Activated CD8-positive, alpha-beta T cell treated with anti-CD3 and anti-CD28 coated beads, Interleukin-2, amount 10 ng/mL, durations not matched to agents 7 days and 5 days (primary cell): ENCODE data around the gene TWIST2. TPM values are rescaled to one million over a fixed set of nuclear protein-coding genes. Genes with fewer than 3 reads are reported as not detected.

Experiments used
- ATAC-seq: fragments of 150-1000 bp; cut with Tn5 transposase; one replicate; pipeline ENCODE4 v1.10.0; 2021; ENCODE audit warnings: moderate library complexity
- CTCF ChIA-PET: fragments of 350-600 bp; sonication (Branson Sonifier 250); formaldehyde crosslinking; loops from one replicate; lab custom pipeline; 2021; ENCODE audit warnings: antibody characterized with exemption; lab: Charles Lee
- POLR2A ChIA-PET: fragments of 350-600 bp; sonication (Branson Sonifier 250); formaldehyde crosslinking; loops from one replicate; lab custom pipeline; 2021; ENCODE audit warnings: antibody characterized with exemption; lab: Charles Lee
- DNase-seq: peaks from one replicate; pipeline ENCODE4 v3.0.0-alpha.2; 2020
- H3K27ac Mint-ChIP-seq: one replicate; pipeline ENCODE4 v1.8.0; 2021; ENCODE audit warnings: mild to moderate bottlenecking, mixed read lengths
- H3K27me3 Mint-ChIP-seq: one replicate; pipeline ENCODE4 v1.8.0; 2021; ENCODE audit warnings: low read depth, mixed read lengths
- H3K36me3 Mint-ChIP-seq: one replicate; pipeline ENCODE4 v1.8.0; 2021; ENCODE audit warnings: low read depth, mixed read lengths
- H3K4me1 Mint-ChIP-seq: one replicate; pipeline ENCODE4 v1.8.0; 2021; ENCODE audit warnings: low read depth, mixed read lengths
- H3K4me3 Mint-ChIP-seq: one replicate; pipeline ENCODE4 v1.8.0; 2021; ENCODE audit warnings: mild to moderate bottlenecking, mixed read lengths
- H3K9me3 Mint-ChIP-seq: one replicate; pipeline ENCODE4 v1.8.0; 2022; ENCODE audit warnings: mixed read lengths; ENCODE audit not compliant: insufficient read depth
- total RNA-seq, 2 experiments: library from RNA; stranded (reverse); gene quantifications; one replicate each; pipeline ENCODE4 v1.2.3, GENCODE V29; 2021

The TWIST2 gene
- total RNA-seq, 2 experiments from 2014 or later = not detected

DNA sequence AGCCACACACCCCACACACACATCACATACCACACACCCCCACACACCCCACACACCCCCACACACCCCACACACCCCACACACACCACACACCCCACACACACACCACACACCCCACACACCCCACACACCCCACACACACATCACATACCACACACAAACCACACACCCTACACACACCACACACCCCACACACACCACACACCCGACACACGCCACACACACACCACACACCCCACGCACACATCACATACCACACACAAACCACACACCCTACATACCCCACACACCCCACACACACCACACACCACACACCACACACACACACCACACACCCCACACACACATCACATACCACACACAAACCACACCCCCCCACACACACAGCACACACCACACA lies 22.4 kb downstream of the TWIST2 start:
- ChIA-PET CTCF (no interaction called here), POLR2A (no interaction called here)
- ATAC-seq (no peak), DNase-seq (no peak)
- H3K4me1 Mint-ChIP-seq = no peaks in the 10 kb centered on the region
- H3K4me3 Mint-ChIP-seq = no peak overlapping the region
- H3K27ac Mint-ChIP-seq = no peak overlapping the region
- H3K27me3 Mint-ChIP-seq = no peaks in the 10 kb centered on the region
- H3K9me3 Mint-ChIP-seq = no peaks in the 10 kb centered on the region
- H3K36me3 Mint-ChIP-seq = no peaks in the 10 kb centered on the region

DNA sequence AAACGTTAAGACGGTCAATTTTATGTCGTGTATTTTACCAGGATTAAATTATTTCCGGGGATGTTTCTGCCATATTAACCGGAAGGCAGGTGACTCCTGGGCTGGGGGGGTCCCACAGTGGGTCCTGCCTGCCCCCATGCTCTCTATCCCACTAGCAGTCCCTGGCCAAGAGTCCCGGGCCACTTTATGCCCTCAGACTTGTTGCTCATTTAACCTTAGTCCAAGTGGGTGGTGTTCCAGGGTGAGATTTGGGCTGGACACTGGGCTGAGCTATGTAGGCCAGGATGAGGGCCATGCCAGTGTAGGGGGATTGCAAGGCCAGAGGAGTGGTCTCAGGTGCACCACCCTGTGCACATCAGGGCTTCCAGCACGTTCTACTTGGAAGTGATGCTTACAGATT lies 24.1 kb downstream of the TWIST2 start:
- no peak for DNase-seq
- no peak for ATAC-seq
- POLR2A ChIA-PET = no interaction called here
- no peak overlapping the region for H3K27ac Mint-ChIP-seq
- CTCF ChIA-PET = no interaction called here
- no peaks in the 10 kb centered on the region for H3K9me3 Mint-ChIP-seq
- no peaks in the 10 kb centered on the region for H3K4me1 Mint-ChIP-seq
- H3K36me3 Mint-ChIP-seq = no peaks in the 10 kb centered on the region
- no peak overlapping the region for H3K4me3 Mint-ChIP-seq
- no peaks in the 10 kb centered on the region for H3K27me3 Mint-ChIP-seq

- ChIA-PET CTCF (no interaction called here), POLR2A (no interaction called here)
Measured at GRCh38 chr2:238872628-238873380, 24.9 kb downstream of the TWIST2 start.

DNA sequence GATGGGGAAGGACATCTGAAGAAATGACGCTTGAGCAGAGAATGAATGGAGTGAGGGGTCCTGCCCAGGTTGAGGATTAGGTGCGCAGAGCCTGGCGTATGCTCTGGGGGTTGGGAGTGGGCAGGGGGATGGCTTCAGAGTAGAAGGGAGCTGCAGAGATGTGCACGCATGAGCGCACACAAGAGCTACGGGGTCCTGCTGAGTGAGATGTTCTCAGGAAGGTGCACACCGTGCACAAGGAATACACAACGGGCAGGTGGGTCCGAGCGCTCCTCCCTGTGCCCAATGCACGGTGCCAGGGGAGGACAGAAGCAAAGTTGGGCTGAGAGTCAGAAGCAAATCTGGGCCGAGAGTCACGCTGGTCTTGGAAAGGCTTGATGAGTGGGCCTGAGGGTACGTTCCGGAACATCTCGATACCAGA lies 25.5 kb downstream of the TWIST2 start:
- Mint-ChIP-seq H3K9me3 (no peaks in the 10 kb centered on the region), H3K27ac (no peak overlapping the region), H3K36me3 (no peaks in the 10 kb centered on the region), H3K27me3 (no peaks in the 10 kb centered on the region), H3K4me3 (no peak overlapping the region), H3K4me1 (no peaks in the 10 kb centered on the region)
- ChIA-PET CTCF (no interaction called here), POLR2A (no interaction called here)
- ATAC-seq (no peak), DNase-seq (no peak)

More at GRCh38 chr2:238872628-238873380, 24.9 kb downstream of the TWIST2 start:
- no peaks in the 10 kb centered on the region for H3K9me3 Mint-ChIP-seq
- DNase-seq = no peak
- no peaks in the 10 kb centered on the region for H3K36me3 Mint-ChIP-seq
- ATAC-seq = no peak
- H3K4me1 Mint-ChIP-seq = no peaks in the 10 kb centered on the region
- no peak overlapping the region for H3K27ac Mint-ChIP-seq
- H3K4me3 Mint-ChIP-seq = no peak overlapping the region
- H3K27me3 Mint-ChIP-seq = no peaks in the 10 kb centered on the region

GRCh38 chr2:238873841-238874240 lies 26.0 kb downstream of the TWIST2 start:
- Mint-ChIP-seq H3K9me3 (no peaks in the 10 kb centered on the region), H3K36me3 (no peaks in the 10 kb centered on the region), H3K4me3 (no peak overlapping the region), H3K4me1 (no peaks in the 10 kb centered on the region), H3K27ac (no peak overlapping the region), H3K27me3 (no peaks in the 10 kb centered on the region)
- ATAC-seq = no peak
- ChIA-PET POLR2A (no interaction called here), CTCF (no interaction called here)
- DNase-seq = no peak

DNA sequence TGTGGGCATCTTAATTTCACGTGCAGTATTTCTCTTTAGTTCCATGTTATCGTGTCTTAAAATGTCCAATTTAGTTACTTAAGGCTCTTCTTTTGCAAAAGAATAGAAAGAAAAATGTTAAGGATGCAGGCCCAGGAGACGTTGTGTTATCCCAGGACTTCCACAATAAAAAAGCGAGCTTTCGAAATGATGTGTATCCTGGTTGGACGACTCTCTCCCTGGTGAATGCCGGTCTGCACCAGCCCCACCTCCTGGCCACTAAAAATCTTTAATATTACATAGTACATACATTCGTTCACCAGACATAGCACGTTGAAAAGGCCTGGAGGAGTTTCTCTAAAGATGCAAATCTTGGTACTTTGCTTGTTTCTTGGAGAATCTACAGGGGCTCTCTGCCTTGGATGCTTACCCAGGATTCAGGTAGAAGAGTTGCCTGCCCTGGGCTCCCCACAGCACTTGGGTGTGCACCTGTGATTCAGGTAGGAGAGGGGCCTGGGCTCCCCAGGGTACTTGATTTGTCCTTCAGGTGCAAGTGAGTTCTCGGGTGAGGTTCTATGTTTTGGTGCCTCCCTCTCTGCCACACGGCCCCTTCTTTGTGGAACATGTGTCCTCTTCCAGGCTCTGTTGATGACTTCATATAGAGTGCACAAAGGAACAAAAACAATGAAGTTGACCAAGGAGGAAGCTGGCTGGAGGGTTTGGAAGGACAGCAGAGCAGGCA lies 26.6 kb downstream of the TWIST2 start:
- ChIA-PET CTCF (no interaction called here), POLR2A (no interaction called here)
- Mint-ChIP-seq H3K27ac (no peak overlapping the region), H3K36me3 (no peaks in the 10 kb centered on the region), H3K9me3 (no peaks in the 10 kb centered on the region), H3K4me1 (no peaks in the 10 kb centered on the region), H3K27me3 (no peaks in the 10 kb centered on the region), H3K4me3 (no peak overlapping the region)
- no peak for DNase-seq
- no peak for ATAC-seq

- no peak for ATAC-seq
- Mint-ChIP-seq H3K4me3 (no peak overlapping the region), H3K4me1 (no peaks in the 10 kb centered on the region), H3K36me3 (no peaks in the 10 kb centered on the region), H3K27me3 (no peaks in the 10 kb centered on the region), H3K9me3 (no peaks in the 10 kb centered on the region), H3K27ac (no peak overlapping the region)
- CTCF ChIA-PET = no interaction called here
- DNase-seq = no peak
- POLR2A ChIA-PET = no interaction called here
Measured at GRCh38 chr2:238875101-238875470, 27.2 kb downstream of the TWIST2 start.

GRCh38 chr2:238875471-238876231 lies 27.8 kb downstream of the TWIST2 start:
- ChIA-PET CTCF (no interaction called here), POLR2A (no interaction called here)
- DNase-seq = no peak
- no peak for ATAC-seq
- no peaks in the 10 kb centered on the region for H3K9me3 Mint-ChIP-seq
- H3K4me1 Mint-ChIP-seq = no peaks in the 10 kb centered on the region
- H3K27ac Mint-ChIP-seq = no peak overlapping the region
- no peaks in the 10 kb centered on the region for H3K36me3 Mint-ChIP-seq
- no peaks in the 10 kb centered on the region for H3K27me3 Mint-ChIP-seq
- H3K4me3 Mint-ChIP-seq = no peak overlapping the region

- H3K4me1 Mint-ChIP-seq = no peaks in the 10 kb centered on the region
- ChIA-PET POLR2A (no interaction called here), CTCF (no interaction called here)
- DNase-seq (no peak), ATAC-seq (no peak)
- H3K27ac Mint-ChIP-seq = no peak overlapping the region
- H3K27me3 Mint-ChIP-seq = no peaks in the 10 kb centered on the region
- H3K36me3 Mint-ChIP-seq = no peaks in the 10 kb centered on the region
- H3K9me3 Mint-ChIP-seq = no peaks in the 10 kb centered on the region
- H3K4me3 Mint-ChIP-seq = no peak overlapping the region
Measured at GRCh38 chr2:238876232-238876630, 28.3 kb downstream of the TWIST2 start.

DNA sequence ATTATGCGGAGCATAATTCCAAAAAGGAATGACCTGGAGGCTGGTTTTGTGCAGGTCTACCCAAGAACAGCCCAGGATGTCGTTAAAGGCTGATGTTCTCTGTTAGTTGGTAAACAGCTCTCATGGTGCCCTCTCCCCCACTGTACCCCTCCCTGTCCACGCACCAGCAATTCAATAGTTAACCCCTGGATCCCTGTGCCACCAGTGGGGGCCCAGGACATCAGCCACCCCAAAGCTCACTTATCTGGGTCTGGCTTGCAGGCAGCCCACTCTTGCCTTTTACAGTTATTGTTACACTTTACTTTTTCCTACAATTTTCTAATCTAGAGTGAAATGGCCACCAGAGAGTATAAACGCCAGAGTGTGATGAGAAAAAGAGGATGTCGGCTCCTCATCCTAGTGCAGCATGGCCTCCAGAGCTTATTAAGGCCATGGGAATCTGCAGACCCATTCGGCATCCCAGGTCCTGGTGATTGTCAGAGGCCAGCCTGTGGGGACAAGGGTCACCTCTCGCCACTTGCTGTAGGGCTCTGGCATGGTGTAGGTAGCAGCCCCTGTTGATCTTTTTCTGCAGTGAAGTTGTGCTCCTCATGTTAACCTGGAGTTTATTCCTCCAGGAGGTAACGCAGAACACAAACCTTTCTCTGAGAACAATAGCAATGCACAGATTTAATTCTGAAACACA lies 30.3 kb downstream of the TWIST2 start:
- Mint-ChIP-seq H3K27ac (no peak overlapping the region), H3K9me3 (no peaks in the 10 kb centered on the region), H3K4me3 (no peak overlapping the region), H3K36me3 (no peaks in the 10 kb centered on the region), H3K4me1 (no peaks in the 10 kb centered on the region), H3K27me3 (no peaks in the 10 kb centered on the region)
- POLR2A ChIA-PET = no interaction called here
- ATAC-seq = no peak
- CTCF ChIA-PET = no interaction called here
- DNase-seq = no peak

DNA sequence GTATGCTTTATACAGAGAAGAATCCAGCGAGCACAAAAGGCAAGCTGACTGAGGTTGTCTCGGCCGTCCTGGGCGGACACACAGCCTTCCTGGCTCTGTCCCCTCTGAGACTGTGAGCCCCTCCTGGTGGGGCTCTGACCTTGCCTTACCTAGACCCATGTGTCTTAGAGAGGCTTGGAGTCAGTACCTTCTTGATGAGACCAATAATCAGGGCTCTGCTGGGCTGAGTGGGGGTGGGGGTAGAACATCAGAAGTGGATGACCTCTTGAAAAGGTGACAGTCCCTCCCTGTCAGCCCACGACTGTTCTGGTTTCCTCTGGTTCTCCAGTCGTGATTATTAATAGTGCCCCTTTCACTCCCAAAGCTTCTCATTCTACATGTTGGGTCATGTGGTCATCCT lies 31.2 kb downstream of the TWIST2 start:
- POLR2A ChIA-PET = no interaction called here
- Mint-ChIP-seq H3K9me3 (no peaks in the 10 kb centered on the region), H3K4me1 (no peaks in the 10 kb centered on the region), H3K27me3 (no peaks in the 10 kb centered on the region), H3K36me3 (no peaks in the 10 kb centered on the region), H3K27ac (no peak overlapping the region), H3K4me3 (no peak overlapping the region)
- ATAC-seq = no peak
- CTCF ChIA-PET = no interaction called here
- no peak for DNase-seq
